GM21529 (cell line): ENCODE measurements around the gene EXOSC7.

ENCODE experiments used
- ATAC-seq: cut with Tn5 transposase; IDR thresholded peaks from one replicate; pipeline ENCODE4 v1.9.1; 2021; ENCODE audit not compliant: unreplicated experiment

The EXOSC7 gene

GRCh38 chr3:44992555-44993470 is 16.8 kb downstream of the EXOSC7 start:
- no peak for ATAC-seq

DNA sequence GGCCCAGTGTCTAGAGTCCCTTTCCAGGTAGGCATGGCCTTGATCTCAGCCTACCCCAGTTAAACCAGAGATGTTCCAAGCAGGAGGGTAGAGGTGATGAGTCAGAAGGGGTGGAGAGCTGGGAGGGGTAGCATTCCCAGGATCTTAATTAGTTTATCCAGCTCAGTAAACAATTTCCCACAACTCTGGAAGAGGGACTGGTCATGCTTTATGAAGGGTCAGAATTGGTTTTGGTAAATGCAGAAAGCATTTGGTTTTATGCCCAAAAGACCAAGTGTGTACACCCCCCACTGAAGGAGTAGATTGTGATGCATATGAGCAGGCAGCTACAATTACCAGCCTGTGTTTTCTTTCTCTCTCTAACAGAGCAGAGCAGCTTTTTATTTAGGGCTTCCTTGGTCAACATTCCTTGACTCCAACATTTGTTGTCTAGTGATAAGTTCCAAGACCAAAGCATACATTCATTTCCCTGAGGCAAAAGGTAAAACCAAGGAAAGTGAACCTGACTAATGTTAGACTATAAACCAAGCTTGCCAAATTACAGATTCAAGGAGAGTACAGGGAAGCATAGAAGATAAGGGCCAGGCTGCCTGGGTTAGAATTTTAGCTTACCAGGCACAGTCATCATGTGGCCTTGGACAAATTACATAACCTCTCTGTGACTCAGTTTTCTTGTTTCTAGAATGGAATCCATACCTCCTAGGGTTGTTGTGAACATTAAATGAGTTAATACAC is 17.6 kb downstream of the EXOSC7 start:
- ATAC-seq, result no peak

GRCh38 chr3:44995142-44995770 is 19.2 kb downstream of the EXOSC7 start:
- no peak for ATAC-seq

DNA sequence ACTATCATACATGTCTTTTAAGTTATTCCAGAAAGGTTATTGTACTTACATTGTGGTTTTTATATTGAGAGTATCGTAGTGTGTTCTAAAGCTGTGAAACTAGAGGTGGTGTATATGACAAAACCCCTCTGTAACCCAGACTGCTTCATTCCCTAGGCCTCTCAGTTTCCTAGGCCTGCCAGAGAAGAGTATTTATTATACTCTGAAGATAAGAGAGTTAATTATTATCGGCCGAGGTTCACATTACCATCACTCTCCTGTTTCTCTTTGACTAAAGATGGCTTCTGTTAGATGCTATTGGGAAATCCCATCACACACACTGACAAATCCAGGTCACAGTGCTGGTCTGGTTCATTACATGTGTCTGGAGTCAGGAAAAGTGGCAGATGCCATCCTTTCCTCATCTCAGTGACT is 20.5 kb downstream of the EXOSC7 start:
- ATAC-seq, result peak; percentile 42

GRCh38 chr3:44999782-45000181 is 23.7 kb downstream of the EXOSC7 start:
- ATAC-seq, result no peak

DNA sequence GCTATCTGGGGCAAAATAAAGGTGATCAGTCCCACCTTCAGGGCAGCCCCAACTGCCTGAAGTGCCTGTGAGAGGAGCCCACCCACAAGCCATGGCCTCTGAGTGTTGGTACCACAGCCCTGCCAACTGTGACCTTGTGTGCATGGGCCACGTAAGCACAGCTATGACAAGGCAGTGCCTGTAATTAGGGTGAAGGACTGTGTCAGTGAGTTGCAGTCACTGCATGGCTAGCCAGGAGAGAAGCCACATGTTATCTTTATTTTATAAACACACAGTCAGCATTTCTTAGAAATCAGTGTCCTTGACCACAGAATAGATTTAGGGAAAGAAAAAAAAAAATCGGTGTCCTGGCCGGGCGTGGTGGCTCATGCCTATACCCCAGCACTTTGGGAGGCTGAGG is 24.8 kb downstream of the EXOSC7 start:
- ATAC-seq, result no peak

- no peak for ATAC-seq
These were observed 25.7 kb downstream of the EXOSC7 start for GRCh38 chr3:45001738-45002137.

- no peak for ATAC-seq
These were observed 26.2 kb downstream of the EXOSC7 start for GRCh38 chr3:45002139-45002660.

DNA sequence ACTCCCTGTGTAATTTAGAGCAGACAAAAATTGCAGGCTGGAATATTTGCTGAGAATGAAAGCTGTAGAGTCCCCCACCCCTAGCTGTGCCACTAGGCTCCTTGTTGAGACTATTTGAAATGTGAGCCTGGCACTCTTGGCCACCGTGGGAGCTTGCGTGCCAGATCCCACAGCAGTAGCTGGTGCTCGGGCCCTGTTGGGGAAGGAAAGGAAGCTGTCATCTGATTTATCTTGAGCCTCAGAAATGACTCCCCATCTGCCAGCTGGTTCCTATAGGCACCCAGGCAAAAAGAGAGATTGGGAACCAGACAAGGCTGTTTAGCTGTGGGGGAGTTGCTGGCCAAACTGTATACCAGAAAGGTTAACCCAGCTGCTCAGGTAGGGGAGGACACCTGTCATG is 26.7 kb downstream of the EXOSC7 start:
- no peak for ATAC-seq

DNA sequence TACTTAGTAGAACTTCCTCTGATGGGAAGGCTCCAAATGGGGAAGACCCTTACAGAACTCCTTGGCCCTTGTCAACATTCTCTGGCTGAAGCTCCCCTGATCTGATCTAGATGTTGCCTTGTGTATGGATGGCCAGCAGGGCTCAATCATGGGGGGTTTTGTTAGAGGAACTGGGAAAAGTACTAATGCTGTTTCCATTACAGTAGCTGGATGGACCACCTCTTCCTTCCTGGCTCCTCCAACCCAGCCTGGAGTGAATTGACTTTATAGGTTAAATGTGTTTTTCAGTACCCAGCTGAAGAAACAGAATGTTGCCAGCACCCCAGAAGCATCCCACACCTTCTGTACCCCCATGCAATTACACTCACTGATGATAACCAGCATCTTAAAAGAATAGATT is 27.4 kb downstream of the EXOSC7 start:
- ATAC-seq, result no peak

GRCh38 chr3:45003859-45004258 is 27.8 kb downstream of the EXOSC7 start:
- ATAC-seq, result no peak

- ATAC-seq, result no peak
These were observed 31.0 kb downstream of the EXOSC7 start for GRCh38 chr3:45007091-45007490.

DNA sequence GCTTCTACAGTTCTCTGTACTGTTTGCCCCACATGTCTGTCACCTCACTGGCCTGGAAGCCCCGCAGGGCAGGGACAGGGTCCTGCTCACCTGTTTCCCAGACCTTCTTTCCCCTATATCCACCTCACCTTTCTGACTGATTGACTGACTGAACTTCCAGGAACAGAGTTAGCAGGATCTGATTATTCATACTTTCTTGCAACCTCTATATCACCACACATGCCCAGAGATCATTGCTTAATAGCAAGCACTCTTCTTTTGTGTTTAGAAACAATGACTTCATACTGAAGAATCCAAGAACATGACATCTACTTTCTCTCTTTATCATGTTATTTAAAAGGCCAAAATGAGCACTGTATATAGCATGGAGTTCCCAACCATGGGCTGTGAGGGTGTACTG is 32.1 kb downstream of the EXOSC7 start:
- no peak for ATAC-seq

- no peak for ATAC-seq
These were observed 33.8 kb downstream of the EXOSC7 start for GRCh38 chr3:45009868-45010267.

GRCh38 chr3:45010811-45011333 is 34.8 kb downstream of the EXOSC7 start:
- no peak for ATAC-seq

DNA sequence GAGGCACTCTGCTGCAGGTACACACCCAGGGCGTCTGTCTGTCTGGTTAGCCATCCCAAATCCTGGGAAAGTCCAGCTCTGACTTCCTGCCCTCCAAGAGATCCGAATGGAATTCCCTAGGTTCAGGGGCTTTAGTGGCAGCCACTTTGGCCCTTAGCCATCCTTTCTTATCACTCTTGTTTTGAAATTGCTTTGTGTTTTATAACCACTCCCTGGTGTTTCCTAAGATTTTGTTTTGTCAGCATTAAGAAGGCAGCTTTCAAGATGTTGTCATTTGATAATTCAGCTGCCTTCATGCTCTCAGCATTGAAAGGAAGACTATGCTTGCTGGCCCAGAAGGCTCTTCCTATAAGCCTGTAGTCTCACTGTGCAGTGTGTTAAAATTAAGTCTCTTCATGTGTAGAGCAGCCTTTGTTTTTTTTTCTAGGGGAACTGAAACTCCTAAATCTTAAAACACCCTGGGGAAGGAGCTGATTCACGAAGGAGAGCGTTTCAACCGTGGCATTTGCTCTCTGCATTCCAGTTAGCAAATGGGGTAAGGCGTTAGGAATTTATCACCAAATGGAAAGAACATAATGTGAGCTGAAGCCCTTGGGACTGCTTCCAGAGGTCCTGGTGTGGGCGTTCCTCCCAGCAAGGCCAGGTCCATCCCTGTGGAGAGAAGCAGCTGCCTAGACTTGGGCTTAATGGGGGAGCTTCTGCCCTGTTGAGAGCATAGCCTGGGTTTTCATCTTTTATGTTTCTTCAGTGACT is 35.9 kb downstream of the EXOSC7 start:
- peak; percentile 55 for ATAC-seq

DNA sequence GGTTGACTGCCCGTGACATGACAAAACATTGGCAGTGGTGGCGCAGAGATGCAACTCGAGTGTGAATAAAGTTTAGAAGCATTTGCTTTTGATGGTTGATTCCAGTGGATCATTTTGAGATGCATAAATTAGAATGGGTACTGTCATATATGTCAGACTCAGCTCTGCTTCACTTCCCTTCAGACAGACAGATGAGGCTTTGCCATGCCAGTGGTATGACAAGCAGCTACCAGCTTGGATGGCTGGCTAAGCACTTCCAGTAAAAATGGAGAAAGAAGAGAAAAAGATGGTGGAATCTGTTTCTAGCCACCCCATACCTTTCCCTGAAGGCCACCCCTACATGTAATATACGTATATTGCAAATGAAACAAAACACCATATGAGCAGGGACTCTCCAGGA is 36.5 kb downstream of the EXOSC7 start:
- no peak for ATAC-seq

DNA sequence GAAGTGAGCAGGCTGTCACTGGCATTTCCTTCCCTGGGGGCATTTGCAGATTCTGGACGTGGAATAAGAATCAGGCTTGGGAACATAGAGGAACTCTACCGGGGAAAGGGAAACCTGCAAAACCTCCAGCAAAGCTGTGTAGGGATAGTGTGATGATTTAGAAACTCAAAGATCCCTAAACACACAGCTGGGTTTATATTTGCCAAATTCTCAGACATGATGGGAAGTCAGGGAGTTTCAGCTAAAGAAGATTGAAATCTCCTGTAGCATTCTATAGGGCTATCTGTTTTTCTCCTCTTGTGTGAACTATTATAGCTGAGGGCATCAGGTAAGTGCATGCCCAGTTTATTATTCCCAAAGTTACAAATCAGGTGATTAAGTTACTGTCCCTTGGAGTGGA is 40.9 kb downstream of the EXOSC7 start:
- ATAC-seq, result no peak

- no peak for ATAC-seq
These were observed 41.8 kb downstream of the EXOSC7 start for GRCh38 chr3:45017821-45018220.

DNA sequence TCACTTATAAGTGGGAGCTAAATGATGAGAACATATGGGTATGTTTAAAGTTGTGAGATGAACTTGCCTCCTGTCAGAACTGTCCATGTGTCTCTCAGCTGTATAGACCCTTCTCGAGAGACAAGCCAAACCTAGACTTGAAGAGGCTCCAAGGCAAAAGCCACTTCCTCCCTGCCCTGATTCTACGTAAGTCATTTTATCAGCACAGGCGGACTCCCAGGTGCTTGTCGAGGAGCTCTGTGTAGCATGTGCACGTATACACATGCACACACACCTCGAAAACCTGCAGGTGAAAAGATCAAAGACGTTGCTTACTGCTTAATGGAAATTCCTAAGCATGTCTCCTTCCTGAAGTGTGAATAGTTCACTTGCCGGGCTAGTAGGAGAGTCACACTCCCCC is 44.5 kb downstream of the EXOSC7 start:
- no peak for ATAC-seq
